Stimulated activated CD4-positive, alpha-beta T cell treated with anti-CD3 and anti-CD28 coated beads, TNF-alpha, amount 100 ng/mL, for 1 hour (primary cell): ENCODE data around the gene RPS6KB2.

Source experiments
- DNase-seq, 3 donors: peaks; one replicate each; pipeline ENCODE4 v3.0.0-alpha.2; 2020; ENCODE audit warnings: low read depth in 3 of 3, low spot score in 1 of 3

Gene RPS6KB2

GRCh38 chr11:67428052-67429001 is at the start of gene RPS6KB2:
Gene RPS6KB2 (plus strand): TSS chr11:67428494. CDS start chr11:67428546, 52 bp downstream.
- peak; percentile 95 to 99 (median 96) for DNase-seq

DNA sequence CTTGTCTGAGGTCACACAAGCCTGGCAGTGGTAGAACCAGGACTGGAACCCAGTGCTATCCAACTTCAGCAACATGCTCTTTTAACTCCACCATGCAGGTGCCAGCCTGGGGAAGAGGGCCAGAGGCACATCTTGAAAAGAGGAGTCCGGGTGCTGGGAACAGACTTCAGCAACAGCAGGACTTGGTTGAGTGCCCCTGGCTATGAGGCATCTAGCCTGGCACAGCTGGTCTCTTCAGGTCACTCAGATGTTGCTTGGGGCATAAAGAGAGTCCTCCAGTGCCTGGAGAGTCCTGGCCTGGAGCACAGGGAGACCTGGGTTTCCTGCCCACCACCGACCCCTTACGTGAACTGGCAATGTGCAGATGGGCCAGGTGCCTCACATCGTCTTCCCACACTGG is 49.8 kb upstream of the RPS6KB2 start:
- DNase-seq, result no peak

- no peak for DNase-seq
Measured at GRCh38 chr11:67379061-67380058, 48.9 kb upstream of the RPS6KB2 start.

- DNase-seq, result no peak
Measured at GRCh38 chr11:67381244-67381972, 46.9 kb upstream of the RPS6KB2 start.

- DNase-seq, result peak; percentile 71 to 75 (median 73)
Measured at GRCh38 chr11:67382276-67383136, 45.8 kb upstream of the RPS6KB2 start.

GRCh38 chr11:67384851-67385366 is 43.4 kb upstream of the RPS6KB2 start:
- no peak for DNase-seq

DNA sequence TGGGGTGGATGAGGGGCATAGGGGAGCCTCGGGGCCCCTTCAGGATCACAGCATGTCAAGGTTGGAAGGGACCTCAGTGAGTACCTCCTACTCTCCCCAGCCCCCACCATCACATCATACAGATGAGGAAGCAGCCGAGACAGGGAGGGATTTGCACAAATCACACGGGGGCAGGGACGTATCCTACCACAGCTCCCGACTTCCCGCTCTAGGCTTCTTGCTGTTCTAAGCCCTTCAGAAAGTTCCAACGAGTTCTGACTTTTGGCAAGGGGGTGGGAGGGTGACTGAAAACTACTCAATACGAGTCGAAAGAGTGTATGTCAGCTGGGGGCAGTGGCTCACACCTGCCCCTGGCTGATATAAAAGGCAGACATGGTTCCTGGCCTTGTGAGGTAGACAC is 41.2 kb upstream of the RPS6KB2 start:
- DNase-seq, result no peak

GRCh38 chr11:67387518-67387917 is 40.8 kb upstream of the RPS6KB2 start:
- no peak for DNase-seq

- no peak for DNase-seq
Measured at GRCh38 chr11:67389477-67389876, 38.8 kb upstream of the RPS6KB2 start.

DNA sequence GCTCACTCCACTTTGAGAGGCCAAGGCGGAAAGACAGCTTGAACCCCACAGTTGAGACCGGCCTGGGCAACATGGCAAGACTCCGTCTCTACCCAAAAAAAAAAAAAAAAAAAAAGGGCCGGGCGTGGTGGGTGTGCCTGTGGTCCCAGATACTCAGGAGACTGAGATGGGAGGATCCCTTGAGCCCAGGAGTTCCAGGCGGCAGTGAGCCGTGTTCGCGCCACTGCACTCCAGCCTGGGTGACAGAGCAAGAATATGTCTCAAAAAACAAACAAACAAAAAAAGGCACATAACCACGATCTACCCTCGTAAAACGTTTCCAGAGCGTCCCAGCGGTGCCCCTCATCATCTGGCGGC is 37.4 kb upstream of the RPS6KB2 start:
- no peak for DNase-seq

- DNase-seq, result peak; percentile 80 to 84 (median 80)
Measured at GRCh38 chr11:67391304-67392182, 36.8 kb upstream of the RPS6KB2 start, which contains the start of gene RAD9A. Gene RAD9A (plus strand): TSS chr11:67391986. CDS start chr11:67392045, 59 bp downstream.

DNA sequence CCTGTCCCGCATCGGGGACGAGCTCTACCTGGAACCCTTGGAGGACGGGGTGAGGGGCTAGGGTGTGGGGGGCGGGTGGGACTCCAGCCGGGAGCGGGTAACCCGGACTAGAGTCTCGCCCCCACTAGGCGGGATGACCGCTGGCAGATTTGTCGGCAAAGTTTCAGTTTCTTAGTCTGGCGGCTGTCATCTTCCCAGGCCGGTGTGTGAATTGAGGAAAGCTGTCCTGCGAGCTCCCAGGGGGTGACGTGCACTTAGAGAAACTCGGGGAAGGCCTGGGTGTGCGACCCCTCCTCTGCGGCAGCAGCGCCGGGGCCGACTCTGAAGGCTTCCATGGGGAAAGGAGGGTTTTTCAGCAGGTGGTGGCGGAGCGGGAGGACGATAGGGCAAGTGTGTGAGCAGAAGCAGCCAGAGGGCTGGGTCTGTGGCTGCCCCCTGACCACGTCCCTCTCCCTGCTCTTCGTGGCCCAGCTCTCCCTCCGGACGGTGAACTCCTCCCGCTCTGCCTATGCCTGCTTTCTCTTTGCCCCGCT is 36.0 kb upstream of the RPS6KB2 start:
- no peak for DNase-seq

- DNase-seq, result no peak
Measured at GRCh38 chr11:67393437-67393836, 34.9 kb upstream of the RPS6KB2 start.

GRCh38 chr11:67393990-67394389 is 34.3 kb upstream of the RPS6KB2 start:
- no peak for DNase-seq

GRCh38 chr11:67395555-67396258 is 32.6 kb upstream of the RPS6KB2 start:
- DNase-seq, result no peak

- DNase-seq, result no peak
Measured at GRCh38 chr11:67396259-67396581, 32.1 kb upstream of the RPS6KB2 start.

- DNase-seq, result no peak
Measured at GRCh38 chr11:67396587-67397389, 31.5 kb upstream of the RPS6KB2 start.
